ENCODE results near the gene ENTPD6.

ENTPD6 gene

GRCh38 chr20:25207960-25208534, 12.5 kb downstream of the ENTPD6 start:
- DNase-seq (ENCODE audit: low read depth in 4 of 4, low spot score in 1 of 4) = no peak

- no peak for DNase-seq (ENCODE audit: low read depth in 4 of 4, low spot score in 1 of 4)
These were observed 13.9 kb downstream of the ENTPD6 start for GRCh38 chr20:25209400-25209799.

GRCh38 chr20:25209911-25210310, 14.4 kb downstream of the ENTPD6 start:
- no peak for DNase-seq (ENCODE audit: low read depth in 4 of 4, low spot score in 1 of 4)

- no peak for DNase-seq (ENCODE audit: low read depth in 4 of 4, low spot score in 1 of 4)
These were observed 15.8 kb downstream of the ENTPD6 start for GRCh38 chr20:25211273-25211672.

- no peak for DNase-seq (ENCODE audit: low read depth in 4 of 4, low spot score in 1 of 4)
These were observed 16.7 kb downstream of the ENTPD6 start for GRCh38 chr20:25212242-25212641.

GRCh38 chr20:25213566-25214425, 18.3 kb downstream of the ENTPD6 start:
- no peak for DNase-seq (ENCODE audit: low read depth in 4 of 4, low spot score in 1 of 4)

- no peak for DNase-seq (ENCODE audit: low read depth in 4 of 4, low spot score in 1 of 4)
These were observed 18.9 kb downstream of the ENTPD6 start for GRCh38 chr20:25214426-25214790.

GRCh38 chr20:25214819-25215218, 19.3 kb downstream of the ENTPD6 start:
- DNase-seq (ENCODE audit: low read depth in 4 of 4, low spot score in 1 of 4) = no peak

GRCh38 chr20:25215521-25215920, 20.0 kb downstream of the ENTPD6 start:
- DNase-seq (ENCODE audit: low read depth in 4 of 4, low spot score in 1 of 4) = no peak

- DNase-seq (ENCODE audit: low read depth in 4 of 4, low spot score in 1 of 4) = no peak
These were observed 20.9 kb downstream of the ENTPD6 start for GRCh38 chr20:25216199-25216945.

GRCh38 chr20:25217161-25218108, 21.9 kb downstream of the ENTPD6 start:
- no peak for DNase-seq (ENCODE audit: low read depth in 4 of 4, low spot score in 1 of 4)

- DNase-seq (ENCODE audit: low read depth in 4 of 4, low spot score in 1 of 4) = no peak
These were observed 22.6 kb downstream of the ENTPD6 start for GRCh38 chr20:25218109-25218486.

GRCh38 chr20:25218492-25218891, 23.0 kb downstream of the ENTPD6 start:
- no peak for DNase-seq (ENCODE audit: low read depth in 4 of 4, low spot score in 1 of 4)

GRCh38 chr20:25219365-25219764, 23.9 kb downstream of the ENTPD6 start:
- DNase-seq (ENCODE audit: low read depth in 4 of 4, low spot score in 1 of 4) = no peak

GRCh38 chr20:25220021-25220730, 24.7 kb downstream of the ENTPD6 start:
- DNase-seq (ENCODE audit: low read depth in 4 of 4, low spot score in 1 of 4) = no peak

GRCh38 chr20:25220810-25221591, 25.5 kb downstream of the ENTPD6 start:
- DNase-seq (ENCODE audit: low read depth in 4 of 4, low spot score in 1 of 4) = no peak

GRCh38 chr20:25221592-25222460, 26.3 kb downstream of the ENTPD6 start:
- DNase-seq (ENCODE audit: low read depth in 4 of 4, low spot score in 1 of 4) = no peak

GRCh38 chr20:25222461-25223178, 27.1 kb downstream of the ENTPD6 start:
- DNase-seq (ENCODE audit: low read depth in 4 of 4, low spot score in 1 of 4) = no peak
